Measurements from ENCODE around the gene AVPR1B.

DNA sequence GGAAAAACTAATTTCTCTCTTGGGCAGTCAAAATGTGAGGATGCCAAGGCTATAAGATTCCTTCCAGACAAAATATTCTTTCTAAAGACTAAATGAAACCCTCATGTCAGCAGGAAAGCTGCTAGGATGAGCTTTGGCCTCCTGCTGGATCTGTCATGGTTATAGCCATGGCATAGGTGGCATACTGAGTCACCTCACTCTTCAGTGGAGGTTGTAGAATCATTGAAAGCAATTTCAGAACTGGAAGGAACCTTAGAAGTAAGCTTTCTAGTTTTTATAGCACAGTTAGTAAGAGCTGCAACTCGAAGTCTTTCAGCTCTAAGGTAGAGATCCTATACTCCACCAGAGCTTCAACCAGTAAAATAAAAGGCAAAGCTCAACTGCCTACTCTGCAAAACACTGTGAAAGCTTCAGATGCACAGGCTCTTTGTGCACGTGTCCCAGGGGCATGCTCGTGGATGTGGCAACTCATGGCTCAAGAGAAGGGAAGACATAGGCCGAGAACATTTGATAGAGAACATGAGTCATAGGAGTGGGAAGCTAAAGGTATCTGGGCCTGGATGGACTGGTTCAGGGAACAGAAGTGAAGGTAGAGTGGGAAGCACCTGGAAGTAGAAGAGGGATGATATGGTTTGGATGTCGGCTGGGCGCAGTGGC is 5.8 kb downstream of the AVPR1B start:
- TF ChIP-seq CTCF (conservative IDR thresholded peaks at IDR 0.05), result no peak
- TF ChIP-seq ZFX (IDR thresholded peaks at IDR 0.05), result no peak

All from C4-2B (cell line).